Activated CD8-positive, alpha-beta T cell treated with anti-CD3 and anti-CD28 coated beads for 36 hours (primary cell): ENCODE data around the gene MATCAP1. TPM values are rescaled to one million over a fixed set of nuclear protein-coding genes. Genes with fewer than 3 reads are reported as not detected.

Source experiments
- ATAC-seq: fragments of 200-7000 bp; cut with Tn5 transposase; one replicate; pipeline ENCODE4 v1.10.0; 2021; ENCODE audit warnings: mild to moderate bottlenecking, moderate library complexity
- CTCF ChIA-PET: fragments of 350-600 bp; sonication (Branson Sonifier 250); formaldehyde crosslinking; loops from one replicate; lab custom pipeline; 2021; ENCODE audit warnings: antibody characterized with exemption; lab: Charles Lee
- POLR2A ChIA-PET: fragments of 350-600 bp; sonication (Branson Sonifier 250); formaldehyde crosslinking; loops from one replicate; lab custom pipeline; 2021; ENCODE audit warnings: antibody characterized with exemption; lab: Charles Lee
- DNase-seq: peaks from one replicate; pipeline ENCODE4 v3.0.0-alpha.2; 2020
- H3K27ac Mint-ChIP-seq: one replicate; pipeline ENCODE4 v1.8.0; 2021; ENCODE audit warnings: mild to moderate bottlenecking, mixed read lengths
- H3K27me3 Mint-ChIP-seq: one replicate; pipeline ENCODE4 v1.8.0; 2021; ENCODE audit warnings: mixed read lengths
- H3K36me3 Mint-ChIP-seq: one replicate; pipeline ENCODE4 v1.8.0; 2021; ENCODE audit warnings: low read depth, mixed read lengths
- H3K4me1 Mint-ChIP-seq: one replicate; pipeline ENCODE4 v1.8.0; 2021; ENCODE audit warnings: low read depth, mixed read lengths
- H3K4me3 Mint-ChIP-seq: one replicate; pipeline ENCODE4 v1.8.0; 2021; ENCODE audit warnings: mild to moderate bottlenecking, moderate library complexity, mixed read lengths
- H3K9me3 Mint-ChIP-seq: one replicate; pipeline ENCODE4 v1.8.0; 2021; ENCODE audit warnings: mixed read lengths
- intact Hi-C: fragments of 100-400 bp; cut with micrococcal nuclease; formaldehyde crosslinking; loops from one replicate; pipeline ENCODE4 v1.10.0; 2022
- total RNA-seq, 2 experiments: library from RNA; stranded (reverse); gene quantifications; one replicate each; pipeline ENCODE4 v1.2.3, GENCODE V29; 2021
- TF ChIP-seq, protein P1 (sequence below): fragments of 200-600 bp; IDR thresholded peaks from one replicate; pipeline ENCODE4 v1.8.0; 2022; ENCODE audit warnings: antibody characterized with exemption, mild to moderate bottlenecking

MATCAP1 gene
- total RNA-seq, 2 experiments from 2014 or later, result 49.5 to 49.9 TPM

DNA sequence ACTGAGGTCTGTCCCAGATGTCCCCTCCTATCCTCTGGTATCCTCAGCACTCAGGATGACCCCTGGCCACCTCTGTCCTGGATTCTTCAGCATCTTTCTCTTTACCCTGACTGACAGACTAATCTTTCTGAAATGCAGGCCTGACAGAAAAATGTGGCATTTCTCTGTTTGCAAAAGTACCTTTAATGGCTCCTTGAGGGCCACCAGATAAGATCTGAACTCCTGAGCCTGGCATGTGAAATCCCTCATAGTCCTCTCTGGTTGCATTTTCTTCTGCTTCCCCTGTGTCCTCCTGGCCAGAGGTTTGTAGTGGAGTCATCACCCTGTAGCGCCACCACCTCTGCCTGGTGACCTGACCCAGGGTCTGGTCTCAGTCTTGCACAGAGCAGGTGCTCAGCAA lies 13.1 kb upstream of the MATCAP1 start:
- Mint-ChIP-seq H3K36me3 (peaks cover 64% of the 10 kb centered on the region), H3K9me3 (no peaks in the 10 kb centered on the region), H3K27me3 (no peaks in the 10 kb centered on the region), H3K27ac (no peak overlapping the region), H3K4me3 (no peak overlapping the region), H3K4me1 (peaks cover 41% of the 10 kb centered on the region)
- ChIA-PET CTCF (interaction anchor here (0.9 to 2.4 kb wide), 6 partner anchors 12 to 185 kb away, joined by 3 to 15 read pairs (median 6); no protein-coding TSS in a partner anchor), POLR2A (interaction anchor here (0.5 to 1.8 kb wide), 4 partner anchors 11 to 1343 kb away, joined by 3 to 8 read pairs (median 5); partner anchors contain the start of gene TMEM208)
- intact Hi-C loops, result no loop called here
- DNase-seq, result no peak
- TF ChIP-seq, protein P1, sequence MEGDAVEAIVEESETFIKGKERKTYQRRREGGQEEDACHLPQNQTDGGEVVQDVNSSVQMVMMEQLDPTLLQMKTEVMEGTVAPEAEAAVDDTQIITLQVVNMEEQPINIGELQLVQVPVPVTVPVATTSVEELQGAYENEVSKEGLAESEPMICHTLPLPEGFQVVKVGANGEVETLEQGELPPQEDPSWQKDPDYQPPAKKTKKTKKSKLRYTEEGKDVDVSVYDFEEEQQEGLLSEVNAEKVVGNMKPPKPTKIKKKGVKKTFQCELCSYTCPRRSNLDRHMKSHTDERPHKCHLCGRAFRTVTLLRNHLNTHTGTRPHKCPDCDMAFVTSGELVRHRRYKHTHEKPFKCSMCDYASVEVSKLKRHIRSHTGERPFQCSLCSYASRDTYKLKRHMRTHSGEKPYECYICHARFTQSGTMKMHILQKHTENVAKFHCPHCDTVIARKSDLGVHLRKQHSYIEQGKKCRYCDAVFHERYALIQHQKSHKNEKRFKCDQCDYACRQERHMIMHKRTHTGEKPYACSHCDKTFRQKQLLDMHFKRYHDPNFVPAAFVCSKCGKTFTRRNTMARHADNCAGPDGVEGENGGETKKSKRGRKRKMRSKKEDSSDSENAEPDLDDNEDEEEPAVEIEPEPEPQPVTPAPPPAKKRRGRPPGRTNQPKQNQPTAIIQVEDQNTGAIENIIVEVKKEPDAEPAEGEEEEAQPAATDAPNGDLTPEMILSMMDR, result no peak
- ATAC-seq, result no peak

DNA sequence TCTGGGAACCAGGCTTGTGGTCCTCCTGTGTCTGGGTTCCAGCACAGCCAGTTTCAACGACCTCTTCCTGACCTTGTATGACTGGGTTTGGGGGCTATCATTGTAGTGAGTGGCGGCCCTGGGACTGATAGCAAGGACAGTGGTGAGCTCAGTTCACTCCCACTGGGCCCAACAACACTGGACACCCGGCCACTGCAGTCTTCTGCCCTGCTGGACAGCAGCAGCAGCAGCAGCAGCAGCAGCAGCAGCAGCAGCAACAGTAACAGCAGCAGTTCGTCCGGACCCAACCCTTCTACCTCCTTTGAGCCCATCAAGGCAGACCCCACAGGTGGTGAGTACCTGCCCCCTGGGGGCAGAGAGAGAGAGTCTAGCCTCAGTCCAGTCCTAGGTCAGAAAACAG lies 11.9 kb upstream of the MATCAP1 start:
- peaks cover 61% of the 10 kb centered on the region for H3K36me3 Mint-ChIP-seq
- no peak overlapping the region for H3K4me3 Mint-ChIP-seq
- no peaks in the 10 kb centered on the region for H3K27me3 Mint-ChIP-seq
- intact Hi-C loops, result no loop called here
- H3K9me3 Mint-ChIP-seq, result no peaks in the 10 kb centered on the region
- DNase-seq, result no peak
- peaks cover 45% of the 10 kb centered on the region for H3K4me1 Mint-ChIP-seq
- TF ChIP-seq, protein P1, result no peak
- H3K27ac Mint-ChIP-seq, result no peak overlapping the region
- no peak for ATAC-seq
- ChIA-PET POLR2A (interaction anchor here (1.5 kb wide), 1 partner anchor 31 kb away, joined by 4 read pairs; the partner anchor contains the start of gene TMEM208), CTCF (interaction anchor here (1.2 kb wide), 1 partner anchor 31 kb away, joined by 5 read pairs; no protein-coding TSS in a partner anchor)

DNA sequence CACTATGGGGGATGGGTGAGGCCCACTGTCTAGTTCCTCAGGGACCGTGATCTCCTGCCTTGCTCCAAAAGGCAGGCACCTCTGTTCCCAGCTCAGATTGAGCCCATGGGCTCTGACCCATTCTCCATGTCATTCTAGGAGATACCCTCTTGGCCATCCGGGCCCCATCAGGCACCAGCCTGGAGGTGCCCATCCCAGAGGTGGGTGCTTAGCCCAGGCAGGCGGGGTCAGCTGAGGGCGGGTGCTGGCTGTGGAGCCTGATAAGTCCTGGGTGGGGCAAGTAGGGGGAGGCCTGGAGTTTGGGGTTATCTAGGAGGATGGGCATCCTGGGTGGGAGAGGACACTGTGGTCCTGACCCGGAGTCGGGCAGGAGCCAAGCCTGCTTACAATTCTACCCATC lies 10.5 kb upstream of the MATCAP1 start:
- Mint-ChIP-seq H3K4me1 (peaks cover 45% of the 10 kb centered on the region), H3K27ac (peak overlapping the region; percentile 87)

DNA sequence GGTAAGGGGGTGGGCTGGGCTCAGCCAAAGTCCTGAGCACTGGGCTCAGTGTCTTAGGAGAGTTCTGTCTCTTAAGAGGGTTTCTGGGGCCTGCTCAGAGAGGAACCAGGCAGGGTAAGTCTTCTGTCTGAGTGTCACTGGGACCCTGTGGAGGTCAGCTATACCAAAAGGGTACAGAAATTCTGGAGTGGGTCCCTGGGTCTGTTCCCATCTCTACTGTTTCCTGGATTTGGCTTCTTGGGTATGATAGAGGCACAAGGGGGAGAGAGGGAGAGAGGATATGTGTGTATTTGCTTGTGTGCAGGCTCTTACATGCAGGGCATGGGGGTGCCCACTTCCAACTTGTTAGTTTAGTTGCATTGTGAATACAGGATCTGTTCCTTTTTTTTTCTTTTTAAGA lies 9.8 kb upstream of the MATCAP1 start:
- TF ChIP-seq, protein P1, result no peak
- H3K4me1 Mint-ChIP-seq, result peaks cover 45% of the 10 kb centered on the region
- CTCF ChIA-PET, result interaction anchor here (0.5 to 1.7 kb wide), 7 partner anchors 9 to 215 kb away, joined by 3 to 6 read pairs (median 3); partner anchors contain the start of genes FHOD1 and TMEM208
- POLR2A ChIA-PET, result interaction anchor here (1.0 to 2.2 kb wide), 8 partner anchors 10 to 50 kb away, joined by 3 to 9 read pairs (median 4); partner anchors contain the start of genes FBXL8 and TRADD
- H3K4me3 Mint-ChIP-seq, result peak overlapping the region; percentile 93
- H3K9me3 Mint-ChIP-seq, result no peaks in the 10 kb centered on the region
- peaks cover 51% of the 10 kb centered on the region for H3K36me3 Mint-ChIP-seq
- ATAC-seq, result no peak
- DNase-seq, result no peak
- peak overlapping the region; percentile 87 for H3K27ac Mint-ChIP-seq
- intact Hi-C loops, result loop anchor here (2.0 kb wide), 1 partner anchor 51 kb away; no protein-coding TSS in a partner anchor
- no peaks in the 10 kb centered on the region for H3K27me3 Mint-ChIP-seq

More for the DNA sequence above, 10.5 kb upstream of the MATCAP1 start:
- H3K9me3 Mint-ChIP-seq, result no peaks in the 10 kb centered on the region
- POLR2A ChIA-PET, result interaction anchor here (1.0 to 2.2 kb wide), 8 partner anchors 9 to 49 kb away, joined by 3 to 9 read pairs (median 4); partner anchors contain the start of genes FBXL8 and TRADD
- peaks cover 52% of the 10 kb centered on the region for H3K36me3 Mint-ChIP-seq
- intact Hi-C loops, result no loop called here
- no peaks in the 10 kb centered on the region for H3K27me3 Mint-ChIP-seq
- ATAC-seq (no peak), DNase-seq (no peak)
- peak overlapping the region; percentile 93 for H3K4me3 Mint-ChIP-seq
- CTCF ChIA-PET, result interaction anchor here (0.5 to 1.1 kb wide), 4 partner anchors 9 to 206 kb away, joined by 3 read pairs; no protein-coding TSS in a partner anchor
- TF ChIP-seq, protein P1, result no peak
